HG03139 (cell line): ENCODE results near the gene CHST15.

Experiments used
- ATAC-seq: cut with Tn5 transposase; IDR thresholded peaks from one replicate; pipeline ENCODE4 v1.9.1; 2021; ENCODE audit not compliant: unreplicated experiment

The CHST15 gene

DNA sequence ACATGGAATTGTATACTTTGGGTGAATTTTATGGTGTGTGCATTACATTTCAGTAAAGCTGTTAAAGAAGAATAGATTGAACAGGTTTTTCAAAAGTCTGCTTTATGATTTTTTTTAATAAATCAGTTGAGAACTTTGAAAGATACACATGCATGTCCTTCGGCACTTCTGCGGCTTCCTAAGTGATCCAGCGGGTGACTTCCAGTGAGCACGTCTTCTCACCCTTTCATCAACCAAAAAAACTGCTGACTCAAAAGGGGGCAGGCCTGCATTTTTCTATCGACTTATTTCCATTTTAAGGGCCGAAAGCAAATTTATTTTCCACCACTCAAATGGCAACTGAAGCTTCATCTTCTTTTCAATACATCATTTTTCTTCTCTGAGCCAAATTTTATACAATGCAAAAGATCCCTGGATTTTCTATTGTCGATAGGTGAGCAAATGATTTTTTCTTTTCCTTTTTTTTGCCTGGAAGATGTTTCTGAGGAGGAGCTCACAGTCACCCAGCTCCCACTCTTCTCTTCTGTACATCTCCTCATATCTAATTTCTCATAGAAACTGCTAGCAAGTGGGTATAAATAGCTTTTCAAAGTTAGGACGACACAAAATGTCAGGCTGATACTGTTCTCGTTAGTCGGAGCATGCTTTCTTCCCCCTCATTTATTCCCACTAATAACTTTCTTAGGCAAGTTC is 10.2 kb downstream of the CHST15 start:
- ATAC-seq, result no peak

DNA sequence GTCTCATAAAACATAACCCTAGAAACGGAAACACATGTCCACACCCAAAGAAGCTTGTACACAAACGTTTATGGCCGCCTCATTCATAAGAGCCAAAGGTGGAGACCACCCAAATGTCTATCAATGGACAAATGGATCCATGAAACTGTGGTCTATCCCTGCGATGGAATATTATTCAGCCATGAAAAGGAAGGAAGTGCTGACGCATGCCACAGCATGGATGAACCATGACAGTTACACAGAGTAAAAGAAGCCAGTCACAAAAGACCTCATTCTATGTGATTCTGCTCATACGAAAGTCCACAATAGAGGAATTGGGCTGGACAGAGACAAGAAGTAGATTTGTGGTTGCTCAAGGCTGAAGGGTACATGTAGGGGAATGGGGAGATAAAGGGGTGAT is 10.8 kb downstream of the CHST15 start:
- ATAC-seq, result no peak

DNA sequence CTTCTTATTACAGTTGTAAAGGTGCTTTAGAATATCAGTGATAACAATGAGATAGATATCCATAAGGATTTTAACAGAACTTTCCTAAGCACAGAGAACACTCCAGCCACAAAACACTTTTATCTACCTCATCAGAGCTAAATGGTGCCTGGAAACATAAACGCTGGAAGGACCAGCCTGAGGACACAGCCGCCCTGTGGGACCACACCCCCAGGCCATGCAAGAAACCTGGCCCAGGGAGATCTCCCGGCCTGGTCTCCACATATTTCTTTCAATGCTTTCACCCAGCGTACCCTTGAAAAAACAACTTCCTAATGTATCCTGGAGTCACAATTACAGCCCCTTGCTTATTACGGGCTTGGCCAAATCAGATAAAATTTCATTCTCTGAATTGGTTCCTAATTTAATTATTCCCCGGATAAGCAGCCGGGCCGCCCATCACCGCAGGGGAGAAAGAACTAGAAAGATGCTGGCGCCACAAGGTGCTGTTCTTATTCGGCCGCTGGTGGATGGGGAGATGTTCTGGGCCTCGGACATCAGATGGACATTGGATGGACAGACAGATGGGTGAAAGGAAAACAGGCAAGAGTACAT is 11.8 kb downstream of the CHST15 start:
- no peak for ATAC-seq

DNA sequence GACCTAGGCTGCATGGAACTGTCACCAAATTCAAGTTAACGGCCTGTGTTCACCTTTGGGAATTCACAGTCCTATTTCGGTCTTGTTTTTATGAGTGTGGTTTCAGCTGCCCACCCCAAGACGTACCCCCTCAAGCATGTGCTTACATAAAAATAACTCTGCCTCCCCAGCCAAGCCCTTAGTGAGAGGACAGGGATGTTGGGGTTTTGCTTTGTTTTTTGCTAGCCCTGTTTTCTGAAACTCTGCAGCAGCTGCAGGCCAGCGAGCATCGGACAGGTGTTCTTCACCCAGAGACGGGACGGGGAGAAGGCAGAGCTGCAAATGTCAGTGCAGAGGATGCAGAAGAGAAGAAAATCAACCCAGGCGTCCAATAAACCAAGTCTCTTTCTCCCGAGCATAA is 13.5 kb downstream of the CHST15 start:
- ATAC-seq, result no peak

DNA sequence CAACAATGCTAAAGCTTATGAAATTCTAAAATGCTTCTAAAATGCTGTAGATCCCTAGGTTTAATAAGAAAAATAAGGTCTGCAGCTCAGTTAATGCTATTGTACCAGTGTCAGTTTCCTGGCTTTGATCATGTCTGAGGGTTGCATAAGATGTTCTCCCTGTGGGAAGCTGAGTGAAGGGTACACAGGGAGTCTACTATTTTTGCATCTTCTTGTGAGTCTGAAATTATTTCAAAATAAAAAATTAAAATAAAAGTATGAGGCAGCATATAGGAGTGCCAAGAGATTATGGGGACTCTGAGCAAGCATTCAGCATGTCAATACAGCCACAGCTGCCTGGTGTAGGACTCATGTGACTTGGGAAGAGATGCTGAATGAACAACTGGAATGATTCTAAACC is 14.7 kb downstream of the CHST15 start:
- ATAC-seq, result no peak

DNA sequence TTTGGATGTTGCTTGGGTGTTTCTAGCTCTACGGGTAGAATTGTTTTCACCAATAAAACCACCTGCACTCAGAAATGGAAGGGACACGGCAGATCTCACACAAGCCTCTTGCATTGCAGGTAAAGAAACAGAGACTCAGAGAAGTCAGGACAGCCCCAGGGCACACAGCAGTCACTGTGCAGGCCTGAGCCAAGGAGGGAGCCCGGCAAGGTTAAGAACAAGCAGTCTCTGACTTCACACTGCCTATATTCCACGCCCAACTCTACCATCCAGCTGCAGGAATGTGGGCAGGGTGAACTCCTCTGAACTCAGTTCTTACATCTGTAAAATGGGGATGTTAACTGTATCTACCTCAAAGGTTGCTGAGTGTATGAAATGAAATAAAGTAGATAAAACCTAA is 15.4 kb downstream of the CHST15 start:
- no peak for ATAC-seq

DNA sequence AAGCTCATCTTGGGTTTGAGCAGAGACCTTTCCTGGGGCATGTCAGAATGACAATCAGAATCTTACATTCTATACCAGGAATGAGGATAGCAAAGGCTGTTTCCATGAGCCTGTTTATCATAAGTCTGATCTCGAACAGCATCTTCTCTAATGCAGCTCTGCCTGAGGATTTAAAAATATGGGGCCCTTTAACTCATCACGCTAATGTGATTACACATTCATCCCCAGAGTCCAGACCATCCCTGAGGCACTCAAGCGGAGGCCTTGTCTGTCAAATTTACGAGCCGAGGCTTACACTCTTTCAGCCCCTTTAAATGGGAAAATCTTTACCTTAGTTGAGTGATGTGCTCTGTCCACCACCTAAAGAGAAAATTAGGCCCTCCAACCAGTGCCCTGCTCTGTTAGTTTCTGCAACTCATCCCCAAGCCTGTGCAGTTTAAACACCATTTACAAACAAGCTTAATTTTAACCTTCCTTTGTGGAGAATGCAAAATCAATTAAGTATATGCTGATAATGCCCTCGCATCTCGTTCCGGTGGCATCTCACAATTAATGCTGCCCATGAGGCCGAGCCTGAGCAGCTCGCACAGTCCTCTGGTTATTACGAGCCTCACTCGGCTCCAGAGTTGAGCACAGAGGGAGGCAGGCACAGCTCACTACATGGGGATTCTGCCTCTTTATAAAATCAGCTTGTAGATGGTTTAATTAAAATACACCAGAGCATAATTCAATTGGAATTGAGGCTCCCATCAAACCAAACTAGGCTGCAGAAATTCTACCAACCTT is 16.0 kb downstream of the CHST15 start:
- no peak for ATAC-seq

DNA sequence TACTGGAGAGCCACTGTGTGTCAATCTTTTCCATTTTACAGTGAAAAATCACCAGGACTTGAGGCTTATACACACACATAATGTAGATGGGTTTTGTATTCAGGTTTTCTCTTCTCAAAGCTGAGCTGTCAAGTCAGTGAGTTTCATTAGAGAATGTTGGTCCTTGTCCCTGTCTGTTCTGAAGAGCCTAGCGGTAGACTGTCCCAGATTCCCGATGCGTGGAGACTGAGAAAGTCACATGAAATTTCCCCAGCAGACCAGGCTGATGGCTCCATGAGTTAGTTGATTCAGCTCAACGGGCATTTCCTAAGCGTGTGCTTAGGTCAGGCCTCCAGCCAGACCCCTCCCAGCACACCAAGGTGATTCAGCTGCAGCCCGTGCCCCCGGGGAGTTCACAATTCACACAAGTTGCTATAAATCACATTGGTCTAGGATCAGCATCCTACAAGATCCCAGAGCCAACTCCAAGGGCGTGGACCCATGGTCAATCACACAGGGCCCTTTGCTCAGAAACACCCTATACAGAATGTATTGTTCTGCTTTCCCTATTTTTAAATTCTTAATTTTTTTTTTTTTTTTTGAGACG is 17.2 kb downstream of the CHST15 start:
- no peak for ATAC-seq

DNA sequence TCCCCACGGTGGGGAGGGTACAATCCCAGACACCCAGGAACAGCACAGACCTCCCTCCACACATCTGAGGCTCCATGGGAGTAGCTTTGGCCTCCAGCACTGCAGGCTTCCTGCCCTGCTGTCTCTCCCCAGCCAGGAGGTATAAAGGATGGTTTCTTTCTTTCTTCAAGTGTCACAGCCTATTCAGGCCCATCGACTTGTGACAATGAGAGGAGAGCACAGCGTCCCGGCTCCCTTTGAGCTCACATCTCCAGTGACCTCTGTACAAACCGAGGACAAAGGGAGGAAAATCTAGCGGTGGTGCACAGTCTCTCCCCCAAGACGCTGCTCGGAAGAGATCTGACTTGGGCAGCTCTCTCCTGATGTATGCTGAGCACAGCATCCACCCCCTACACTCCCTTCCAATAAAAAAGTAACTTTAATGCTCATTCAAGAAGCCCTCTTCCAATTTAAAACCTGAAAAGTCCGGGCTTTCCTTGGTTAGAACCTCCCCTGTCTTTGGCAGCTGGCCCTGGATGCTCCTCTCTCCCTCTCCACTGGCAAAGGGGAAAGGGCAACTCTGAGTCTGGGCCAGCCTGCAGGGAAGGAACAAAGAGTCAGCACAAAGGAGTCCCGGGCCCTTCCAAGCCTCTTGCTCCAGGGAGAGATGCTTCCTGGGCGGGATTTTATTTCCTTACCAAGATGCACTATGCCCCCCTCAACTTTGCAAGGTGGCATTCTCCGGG is 18.0 kb downstream of the CHST15 start:
- ATAC-seq, result no peak

DNA sequence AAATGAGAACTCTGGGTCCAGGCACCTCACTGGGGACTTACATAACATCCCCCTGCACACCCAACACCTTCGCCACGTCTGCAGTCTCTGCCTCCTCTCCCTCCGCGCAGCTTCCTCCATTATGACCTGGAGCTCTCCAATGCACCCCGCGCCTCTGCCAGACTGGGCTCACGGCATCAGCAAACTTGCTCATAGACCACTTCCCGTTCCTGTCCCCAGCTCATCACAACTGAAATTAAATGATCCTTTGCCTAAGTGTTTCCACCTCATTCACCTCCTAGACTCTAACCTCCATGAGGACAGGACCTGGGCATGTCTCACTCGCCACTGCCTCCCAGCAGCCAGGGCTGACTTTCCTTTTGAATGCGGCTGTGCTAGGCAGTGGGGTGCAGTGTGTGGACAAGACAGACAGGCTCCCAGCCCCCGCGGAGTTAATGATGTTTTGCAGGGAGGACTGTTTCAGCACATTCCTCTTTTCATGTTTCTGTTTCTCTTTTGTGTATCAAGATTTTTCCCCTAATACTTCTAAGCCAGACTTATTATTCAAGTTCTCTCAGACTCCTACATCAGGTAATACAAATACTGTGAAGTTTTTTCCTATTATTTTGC is 18.8 kb downstream of the CHST15 start:
- ATAC-seq, result no peak

DNA sequence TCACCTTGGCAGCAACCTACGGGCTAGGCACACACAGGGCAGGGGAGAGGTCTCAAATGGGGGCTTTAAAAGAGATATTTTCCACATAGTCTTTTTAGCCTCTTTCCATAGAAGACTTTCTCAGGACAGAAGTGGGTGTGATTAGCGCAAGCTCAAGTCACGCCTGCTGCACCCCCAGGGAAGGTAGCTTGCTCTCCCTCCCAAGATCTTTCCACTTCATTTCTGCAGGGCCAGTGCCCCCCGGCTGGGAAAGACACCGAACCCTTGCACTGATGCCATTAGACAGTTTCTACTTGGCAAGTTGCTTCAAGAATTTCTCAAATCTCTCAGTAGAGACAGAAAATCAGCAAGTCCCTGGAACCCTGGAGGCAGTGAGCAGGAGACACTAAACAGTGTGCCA is 19.4 kb downstream of the CHST15 start:
- no peak for ATAC-seq

DNA sequence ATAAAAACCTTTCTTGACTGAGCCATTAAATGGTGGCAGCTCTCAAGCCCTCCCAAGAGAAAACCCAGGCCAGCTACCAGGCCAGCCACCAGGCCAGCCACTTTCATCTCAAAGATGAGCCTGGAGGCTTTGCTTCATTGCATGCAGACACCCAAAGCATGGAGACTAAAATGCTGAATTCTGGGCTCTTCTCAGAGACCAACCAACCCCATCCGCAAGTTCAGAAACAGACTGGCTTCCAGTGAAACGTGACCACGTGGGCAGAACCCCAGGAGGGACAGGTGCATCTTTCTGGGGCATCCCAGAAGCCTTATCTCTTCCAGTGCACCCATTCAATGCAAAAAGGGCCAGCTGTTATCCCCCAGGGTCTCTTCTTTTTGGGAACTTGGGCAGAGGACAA is 20.9 kb downstream of the CHST15 start:
- ATAC-seq, result no peak

DNA sequence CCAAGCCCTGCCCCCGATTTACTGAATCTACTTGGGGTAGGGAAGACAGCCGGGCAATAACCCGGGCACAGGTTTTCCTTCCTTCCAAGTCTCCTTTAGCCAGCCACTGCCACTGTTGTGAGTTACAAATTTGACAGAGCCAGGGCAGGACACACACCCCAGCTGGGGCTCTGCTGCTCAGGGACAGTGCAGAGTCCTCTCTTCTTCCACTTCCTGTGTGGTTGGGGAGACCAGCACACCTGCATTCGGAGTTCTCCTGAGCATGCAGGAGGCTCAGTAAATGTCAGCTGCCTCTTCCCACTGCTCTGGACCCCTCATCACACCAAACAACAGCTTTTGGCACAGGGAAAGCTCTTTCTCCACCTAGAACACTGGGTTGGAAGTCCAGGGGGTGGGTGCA is 21.3 kb downstream of the CHST15 start:
- no peak for ATAC-seq

DNA sequence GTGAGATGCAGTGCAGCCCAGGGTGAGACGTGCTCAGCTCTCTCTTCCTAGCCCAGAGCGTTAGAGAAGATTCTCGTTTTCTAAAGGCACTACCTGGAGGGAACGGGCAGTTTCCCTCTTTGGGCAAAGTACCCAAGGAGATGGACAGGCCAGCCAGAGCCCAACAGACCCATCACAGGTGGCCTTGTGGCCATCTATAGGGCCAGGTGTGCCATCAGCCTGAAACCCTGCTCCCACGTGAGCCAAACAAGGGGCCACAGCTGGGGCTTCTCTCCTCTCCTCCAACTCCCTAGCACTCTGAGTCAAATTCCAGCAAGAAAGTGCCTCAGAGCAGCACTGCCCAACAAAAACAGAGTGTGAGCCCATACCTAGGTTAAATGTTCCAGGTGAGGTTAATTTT is 22.3 kb downstream of the CHST15 start:
- no peak for ATAC-seq

DNA sequence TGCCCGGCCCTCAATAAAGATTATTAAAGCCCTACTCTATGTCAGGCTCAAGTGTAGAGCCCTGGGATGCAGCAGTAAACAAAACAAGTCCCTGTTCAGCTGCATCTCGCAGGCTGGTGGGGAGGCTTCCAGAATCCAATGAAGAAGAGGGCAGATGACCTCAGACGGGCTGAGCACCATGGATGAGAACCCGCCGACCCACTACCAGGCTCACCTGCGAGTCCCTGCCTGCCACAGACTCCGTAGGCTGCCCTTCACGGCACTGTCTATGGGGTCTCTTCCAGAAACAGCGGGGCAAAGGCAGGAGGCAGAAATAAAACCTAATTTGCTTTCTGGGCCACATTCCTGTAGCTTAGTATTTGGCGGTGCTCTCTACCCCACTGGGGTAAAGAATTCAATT is 22.7 kb downstream of the CHST15 start:
- no peak for ATAC-seq

DNA sequence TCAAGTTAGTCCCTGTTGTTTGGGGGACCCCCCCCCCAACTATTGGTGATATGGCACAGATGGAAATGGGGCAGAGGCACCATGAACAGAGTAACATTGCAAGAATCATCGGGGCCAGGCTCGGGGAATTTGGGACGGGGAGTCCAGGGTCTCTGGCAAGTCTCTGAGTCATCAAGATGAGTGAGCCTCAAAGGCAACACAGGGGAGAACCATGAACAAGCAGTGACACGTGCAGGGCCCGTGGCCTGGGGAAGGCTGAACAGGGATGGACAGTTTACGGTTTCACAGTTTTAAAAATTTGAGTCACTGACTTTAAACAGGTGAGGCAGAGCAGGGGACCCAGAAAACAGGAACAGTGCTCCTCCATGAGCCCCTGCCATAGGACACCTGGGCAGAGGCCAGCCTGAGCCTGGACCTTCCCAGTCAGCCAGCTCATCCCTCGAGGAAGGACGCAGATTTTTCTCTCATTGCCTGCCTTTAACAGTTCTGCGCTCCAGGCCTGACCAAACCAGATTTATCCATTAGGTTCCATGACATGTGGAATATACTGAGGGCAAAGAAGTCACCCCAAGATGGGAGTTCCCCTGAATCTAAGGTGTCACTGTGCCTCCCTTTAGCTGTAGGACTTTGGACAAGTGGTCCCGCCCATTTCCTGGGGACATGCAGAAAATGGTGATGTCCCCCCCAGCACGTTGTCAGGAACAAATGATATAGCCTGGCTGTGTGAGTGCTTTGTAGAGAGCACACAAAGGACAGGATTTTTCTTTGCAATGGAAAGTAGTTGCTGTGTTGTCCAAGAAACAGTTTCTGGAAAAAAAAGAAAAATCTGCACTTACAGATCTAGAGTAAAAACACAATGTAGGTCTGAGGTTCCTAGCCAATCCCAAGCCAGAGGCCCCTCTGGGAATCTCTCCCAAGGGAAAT is 23.8 kb downstream of the CHST15 start:
- no peak for ATAC-seq

DNA sequence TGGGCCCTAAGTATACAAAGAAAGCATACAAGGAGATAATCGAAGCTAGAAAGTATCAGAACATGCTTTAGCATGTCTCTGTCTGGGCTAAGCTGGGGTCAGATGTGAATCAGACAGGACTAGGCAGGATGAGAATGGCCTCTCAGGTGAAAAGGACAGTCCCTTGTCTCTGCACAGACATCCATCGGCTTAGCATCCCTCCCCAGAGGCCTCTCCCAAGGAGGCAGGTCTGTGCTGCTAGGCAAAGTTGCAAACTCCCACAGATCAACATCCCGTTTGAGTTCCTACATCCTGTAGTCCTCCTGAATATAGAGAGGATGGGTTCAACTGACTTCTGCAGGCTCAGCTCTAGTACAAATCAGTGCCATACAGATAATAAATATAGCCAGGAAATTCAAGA is 24.5 kb downstream of the CHST15 start:
- ATAC-seq, result no peak

DNA sequence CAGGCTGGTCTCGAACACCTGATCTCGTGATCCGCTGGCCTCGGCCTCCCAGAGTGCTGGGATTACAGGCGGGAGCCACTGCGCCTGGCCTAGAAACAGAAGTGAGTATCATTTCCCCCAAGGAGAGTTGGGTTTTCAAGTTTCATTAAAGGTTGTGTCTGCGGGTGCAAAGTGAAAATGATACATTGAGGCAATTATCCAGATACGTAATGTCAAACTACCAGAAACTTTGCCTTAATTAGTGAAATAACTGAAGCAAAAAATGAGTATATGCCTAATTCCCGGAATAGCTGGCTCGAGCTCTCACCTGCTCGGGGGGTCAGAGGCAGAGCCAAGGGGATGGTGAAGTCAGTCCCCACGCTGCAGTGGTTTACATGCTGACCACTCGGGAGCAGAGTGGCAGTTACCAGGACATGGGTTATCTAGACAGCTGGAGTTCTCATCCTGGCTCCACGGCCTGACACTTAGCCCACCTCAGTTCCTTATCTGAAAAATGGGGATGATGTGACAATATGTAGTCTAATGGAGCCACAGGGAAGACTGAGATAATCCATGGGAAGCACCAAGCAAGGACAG is 25.5 kb downstream of the CHST15 start:
- no peak for ATAC-seq
